Lung (tissue), 12 donors: ENCODE results near the gene CELSR1. TPM values are rescaled to one million over a fixed set of nuclear protein-coding genes. Genes with fewer than 3 reads are reported as not detected.

ENCODE experiments used
- ATAC-seq: fragments of 200-7000 bp; cut with Tn5 transposase; one replicate; pipeline ENCODE4 v1.9.1; 2020; ENCODE audit warnings: moderate number of reproducible peaks; ENCODE audit not compliant: insufficient read depth, low FRiP score
- DNase-seq, 3 donors: peaks; one replicate each; pipeline ENCODE4 v3.0.0-alpha.2; 2013 to 2017
- H3K27ac ChIP-seq, 2 donors: one replicate each; pipeline ENCODE4 v1.5.1; 2013; ENCODE audit warnings: mild to moderate bottlenecking in 2 of 2, moderate library complexity in 2 of 2, control low read depth in 1 of 2, inconsistent platforms in 1 of 2, low read depth in 1 of 2, low read length in 1 of 2
- H3K27me3 ChIP-seq, 3 donors: one replicate each; pipeline ENCODE4 v1.5.1; 2013; ENCODE audit warnings: low read length in 2 of 3; ENCODE audit not compliant: control insufficient read depth in 3 of 3, insufficient read depth in 3 of 3
- H3K36me3 ChIP-seq, 4 donors: one replicate each; pipeline ENCODE4 v1.5.1; 2013; ENCODE audit warnings: low read length in 4 of 4, mild to moderate bottlenecking in 1 of 4, moderate library complexity in 1 of 4; ENCODE audit not compliant: control insufficient read depth in 4 of 4, insufficient read depth in 4 of 4
- H3K4me1 ChIP-seq, 5 donors: one replicate each; pipeline ENCODE4 v1.5.1; 2013; ENCODE audit warnings: low read length in 5 of 5, mild to moderate bottlenecking in 2 of 5, moderate library complexity in 1 of 5; ENCODE audit not compliant: control insufficient read depth in 5 of 5, insufficient read depth in 5 of 5
- H3K4me3 ChIP-seq: one replicate; pipeline ENCODE4 v1.5.1; 2013; ENCODE audit warnings: mild to moderate bottlenecking, control low read depth, moderate library complexity
- H3K9ac ChIP-seq, 2 donors: one replicate each; pipeline ENCODE4 v1.5.1; 2013; ENCODE audit warnings: low read length in 2 of 2, control low read depth in 1 of 2; ENCODE audit not compliant: insufficient read depth in 1 of 2
- H3K9me3 ChIP-seq, 4 donors: one replicate each; pipeline ENCODE4 v1.5.1; 2013; ENCODE audit warnings: low read length in 3 of 4, mild to moderate bottlenecking in 1 of 4, moderate library complexity in 1 of 4; ENCODE audit not compliant: control insufficient read depth in 4 of 4, insufficient read depth in 3 of 4
- CTCF ChIP-seq: IDR thresholded peaks from 2 replicates; pipeline ENCODE4 v1.5.1; 2012; ENCODE audit warnings: mild to moderate bottlenecking; ENCODE audit errors: control extremely low read depth, extremely low read depth
- WGBS, 2 donors: extraction: QIAGEN DNeasy Blood & Tissue Kit; methylation state at CpG; one replicate each; pipeline ENCODE4 v1.1.7; 2013; 5-methylcytosine and 5-hydroxymethylcytosine counted together
- polyA plus RNA-seq, 2 donors: library from polyadenylated mRNA; stranded (reverse); fragments of 200-250 nt; gene quantifications; one replicate each; pipeline ENCODE4 v1.2.1, GENCODE V29; 2013
- total RNA-seq, 2 donors: library from RNA; depleted of rRNA in 1 of 2; stranded (reverse); fragments of >200 nt in 1 of 2; gene quantifications; one replicate each; pipeline ENCODE4 v1.2.1, GENCODE V29; 2014 to 2021
- donor health status: control.
- donor health status: control.
- donor health status: Bipolar disorder and iron deficiency.
- donor health status: healthy.
- donor health status: DM: yes; HTN: yes; CAD: no.

Gene CELSR1
- total and polyA plus RNA-seq, 4 donors: 14.0 to 65.9 (median 32.7) TPM

- no peak overlapping the region for H3K4me3 ChIP-seq
- no peak for ATAC-seq
- H3K4me1 ChIP-seq: peaks cover 0 to 14% (median 3%) of the 10 kb centered on the region in 5 donors
- DNase-seq: peak in 1 of 3 donors; percentile 45
- 10 to 31% methylated on average over 31 of the region's 31 CpGs for WGBS, 2 donors
- no peaks in the 10 kb centered on the region for H3K27me3 ChIP-seq
- no peak overlapping the region for H3K9ac ChIP-seq
- peaks cover 0 to 4% (median 0%) of the 10 kb centered on the region in 4 donors for H3K9me3 ChIP-seq
- H3K36me3 ChIP-seq: peaks cover 0 to 5% (median 0%) of the 10 kb centered on the region in 4 donors
- H3K27ac ChIP-seq: peak overlapping the region in 1 of 2 donors; percentile 7
- no peak for TF ChIP-seq CTCF
Observed at GRCh38 chr22:46373921-46374662, 163.3 kb downstream of the CELSR1 start.

GRCh38 chr22:46373159-46373558 lies 164.3 kb downstream of the CELSR1 start:
- H3K27me3 ChIP-seq: no peaks in the 10 kb centered on the region
- ATAC-seq: no peak
- no peak overlapping the region for H3K27ac ChIP-seq
- TF ChIP-seq CTCF: no peak
- H3K36me3 ChIP-seq: peaks cover 0 to 5% (median 0%) of the 10 kb centered on the region in 4 donors
- WGBS, 2 donors: 49 to 51% methylated on average over 8 of the region's 8 CpGs
- H3K4me3 ChIP-seq: no peak overlapping the region
- DNase-seq: no peak
- peaks cover 0 to 8% (median 3%) of the 10 kb centered on the region in 5 donors for H3K4me1 ChIP-seq
- H3K9me3 ChIP-seq: peaks cover 0 to 4% (median 0%) of the 10 kb centered on the region in 4 donors
- H3K9ac ChIP-seq: no peak overlapping the region

- H3K4me3 ChIP-seq: no peak overlapping the region
- H3K4me1 ChIP-seq: peaks cover 0 to 8% (median under 1%) of the 10 kb centered on the region in 5 donors
- H3K9me3 ChIP-seq: peaks cover 0 to 4% (median 0%) of the 10 kb centered on the region in 4 donors
- no peak for TF ChIP-seq CTCF
- H3K9ac ChIP-seq: no peak overlapping the region
- H3K27me3 ChIP-seq: no peaks in the 10 kb centered on the region
- no peak for DNase-seq
- ATAC-seq: no peak
- peaks cover 0 to 5% (median 0%) of the 10 kb centered on the region in 4 donors for H3K36me3 ChIP-seq
- WGBS, 2 donors: 90 to 92% methylated on average over 18 of the region's 18 CpGs
- H3K27ac ChIP-seq: no peak overlapping the region
Observed at GRCh38 chr22:46372686-46373085, 164.7 kb downstream of the CELSR1 start.
